HepG2 (cell line): ENCODE measurements around the gene CRHR1. TPM values are rescaled to one million over a fixed set of nuclear protein-coding genes. Genes with fewer than 3 reads are reported as not detected.

ENCODE experiments used
- ATAC-seq: fragments of 200-7000 bp; cut with Tn5 transposase; 3 replicates; pipeline ENCODE4 v1.9.1; 2020; ENCODE audit warnings: mild to moderate bottlenecking, moderate library complexity
- BruUV-seq: library from RNA; stranded (reverse); fragments of 400-500 nt; replicated peaks from 2 replicates; lab custom pipeline; 2021; lab: Mats Ljungman, UMichigan
- CTCF ChIA-PET: fragments of 300-600 bp; formaldehyde crosslinking; extraction: SDS; loops from one replicate; lab custom pipeline; 2021; ENCODE audit warnings: low total read pairs, inconsistent platforms, low intra/inter-chr PET ratio; lab: Yijun Ruan, JAX
- POLR2A ChIA-PET: fragments of 350-600 bp; sonication (Branson Sonifier 250); formaldehyde crosslinking; loops from one replicate; lab custom pipeline; 2020; ENCODE audit warnings: antibody characterized with exemption, inconsistent platforms; lab: Yijun Ruan, JAX
- DNase-seq: peaks from one replicate; pipeline ENCODE4 v3.0.0-alpha.2; 2015; ENCODE audit warnings: low spot score
- FAIRE-seq: peaks from 3 replicates; lab custom pipeline; 2011; peaks lifted over from hg19 to GRCh38; lab: Jason Lieb, UNC
- H2AFZ ChIP-seq: one replicate; pipeline ENCODE4 v1.6.1; 2011; ENCODE audit warnings: low read length, inconsistent platforms
- H3K27ac ChIP-seq: fragments of 300-600 bp; 3 replicates; pipeline ENCODE4 v1.8.0; 2011; ENCODE audit warnings: mixed run types, mild to moderate bottlenecking, mixed read lengths, low read length, inconsistent platforms; ENCODE audit not compliant: insufficient read depth; ENCODE audit errors: extremely low read length
- H3K27me3 ChIP-seq, 2 experiments: fragments of 200-600 bp in 1 of 2; 2 replicates in 1 of 2; 3 replicates in 1 of 2; pipeline versions ENCODE4 v1.6.0 to v1.8.0; 2011; ENCODE audit warnings: low read length in 2 of 2, mild to moderate bottlenecking in 2 of 2, moderate library complexity in 2 of 2, inconsistent platforms in 1 of 2; ENCODE audit not compliant: insufficient read depth in 2 of 2, control insufficient read depth in 1 of 2
- H3K36me3 ChIP-seq, 2 experiments: fragments of 200-600 bp in 1 of 2; replicated peaks in 1 of 2; 2 replicates in 1 of 2; 3 replicates in 1 of 2; pipeline versions ENCODE4 v1.5.1 to v1.8.0; 2011; ENCODE audit warnings: low read length in 2 of 2, inconsistent platforms in 1 of 2; ENCODE audit not compliant: insufficient read depth in 2 of 2, control insufficient read depth in 1 of 2
- H3K4me1 ChIP-seq: 2 replicates; pipeline ENCODE4 v1.5.1; 2012; ENCODE audit warnings: low read length, inconsistent platforms; ENCODE audit not compliant: insufficient read depth
- H3K4me2 ChIP-seq: 2 replicates; pipeline ENCODE4 v1.6.0; 2011; ENCODE audit warnings: low read depth, low read length, inconsistent platforms
- H3K4me3 ChIP-seq, 3 experiments: fragments of 200-600 bp in 1 of 3; sonication (generic), shearing (Covaris generic) in 1 of 3; replicated peaks in 1 of 3; 2 replicates each; pipeline ENCODE4 v1.5.1; 2011 to 2016; ENCODE audit warnings: low read length in 3 of 3, inconsistent platforms in 2 of 3, low read depth in 2 of 3, mild to moderate bottlenecking in 2 of 3, control low read depth in 1 of 3, mixed read lengths in 1 of 3; ENCODE audit not compliant: insufficient read depth in 1 of 3
- H3K79me2 ChIP-seq: one replicate; pipeline ENCODE4 v1.6.1; 2011; ENCODE audit warnings: low read length, inconsistent platforms; ENCODE audit not compliant: insufficient read depth
- H3K9ac ChIP-seq: 2 replicates; pipeline ENCODE4 v1.6.0; 2011; ENCODE audit warnings: mild to moderate bottlenecking, low read depth, low read length, inconsistent platforms; ENCODE audit not compliant: insufficient read depth
- H3K9me3 ChIP-seq: 2 replicates; pipeline ENCODE4 v1.5.1; 2012; ENCODE audit warnings: mild to moderate bottlenecking, low read length
- H4K20me1 ChIP-seq: 2 replicates; pipeline ENCODE4 v1.6.0; 2011; ENCODE audit warnings: inconsistent platforms, mild to moderate bottlenecking, low read length, moderate library complexity; ENCODE audit not compliant: insufficient read depth
- ATAD3A ChIP-seq: sonication (generic); formaldehyde crosslinking; IDR thresholded peaks from 2 replicates; pipeline ENCODE4 v1.4.0; 2020; ENCODE audit warnings: missing genetic modification reagents
- CENPT ChIP-seq: sonication (generic); formaldehyde crosslinking; IDR thresholded peaks from 2 replicates; pipeline ENCODE4 v1.8.0; 2022; ENCODE audit warnings: low read depth, mild to moderate bottlenecking, moderate library complexity, missing genetic modification reagents
- JUNB ChIP-seq: sonication (generic); formaldehyde crosslinking; IDR thresholded peaks from 2 replicates; pipeline ENCODE4 v1.8.0; 2022; ENCODE audit warnings: missing genetic modification reagents, mild to moderate bottlenecking, borderline replicate concordance
- MAFF ChIP-seq: IDR thresholded peaks from 2 replicates; pipeline ENCODE4 v1.6.1; 2011; ENCODE audit warnings: low read depth, low read length, improper control_type of control experiment
- MAFK ChIP-seq, 2 experiments: IDR thresholded peaks in 1 of 2; conservative IDR thresholded peaks in 1 of 2; 2 replicates each; pipeline ENCODE4 v1.6.1; 2011; ENCODE audit warnings: improper control_type of control experiment in 2 of 2, low read length in 2 of 2
- SNAI1 ChIP-seq: sonication (generic); formaldehyde crosslinking; IDR thresholded peaks from 2 replicates; pipeline ENCODE4 v1.5.0; 2020; ENCODE audit warnings: mild to moderate bottlenecking, missing genetic modification reagents, borderline replicate concordance
- ZSCAN20 ChIP-seq: sonication (generic); formaldehyde crosslinking; IDR thresholded peaks from 2 replicates; pipeline ENCODE4 v1.4.0; 2020; ENCODE audit warnings: missing genetic modification reagents, mild to moderate bottlenecking, borderline replicate concordance
- WGBS: methylation state at CpG from one replicate; pipeline ENCODE4 v1.1.6; 2017; ENCODE audit warnings: low lambda C conversion rate; 5-methylcytosine and 5-hydroxymethylcytosine counted together
- in situ Hi-C: cut with HindIII; loops from 2 replicates; pipeline ENCODE4 v1.10.0; 2017; ENCODE audit warnings: low pct_unique_long_range_greater_than_20kb; ENCODE audit not compliant: extremely low pct_ligation_motif_present
- intact Hi-C: fragments of 100-400 bp; cut with micrococcal nuclease; formaldehyde crosslinking; loops from one replicate; pipeline ENCODE4 v1.10.0; 2022; ENCODE audit not compliant: unreplicated experiment
- polyA plus RNA-seq, 8 experiments: library from polyadenylated mRNA; depleted of rRNA in 3 of 8; stranded (reverse) in 7 of 8; unstranded in 1 of 8; fragments of >200 nt; fragmentation: Illumina TruSeq in 4 of 8; extraction: Trizol in 4 of 8; gene quantifications; 2 replicates each; pipeline versions ENCODE4 v1.2.1 to v1.2.3, GENCODE V29; 2011 to 2016; ENCODE audit warnings: low read depth in 4 of 8, missing spikeins in 1 of 8, mixed read lengths in 1 of 8; ENCODE audit not compliant: insufficient read depth in 1 of 8
- total RNA-seq, 5 experiments: library from RNA; depleted of rRNA; stranded (reverse); fragments of >200 nt; fragmentation: Illumina TruSeq; extraction: Trizol; gene quantifications; 2 replicates each; pipeline ENCODE4 v1.2.3, GENCODE V29; 2016; ENCODE audit warnings: low read depth in 1 of 5
- TF ChIP-seq, protein P1 (sequence below): sonication (generic); formaldehyde crosslinking; IDR thresholded peaks from 2 replicates; pipeline ENCODE4 v1.4.0; 2020; ENCODE audit warnings: low read depth, mild to moderate bottlenecking, missing genetic modification reagents
- TF ChIP-seq, protein P2 (sequence below): sonication (generic); formaldehyde crosslinking; IDR thresholded peaks from 2 replicates; pipeline ENCODE4 v1.5.0; 2020; ENCODE audit warnings: missing genetic modification reagents, mild to moderate bottlenecking, borderline replicate concordance
- TF ChIP-seq, protein P3 (sequence below): sonication (generic); formaldehyde crosslinking; IDR thresholded peaks from 2 replicates; pipeline ENCODE4 v1.5.0; 2020; ENCODE audit warnings: missing genetic modification reagents, mild to moderate bottlenecking, borderline replicate concordance
- TF ChIP-seq, protein P4 (sequence below): sonication (generic); formaldehyde crosslinking; IDR thresholded peaks from 2 replicates; pipeline ENCODE4 v1.5.0; 2020; ENCODE audit warnings: missing genetic modification reagents
- TF ChIP-seq, protein P5 (sequence below): sonication (generic); formaldehyde crosslinking; IDR thresholded peaks from 2 replicates; pipeline ENCODE4 v1.4.0; 2020; ENCODE audit warnings: mild to moderate bottlenecking, missing genetic modification reagents

The CRHR1 gene
- total and polyA plus RNA-seq, 2 of the 13 experiments (the other 11 are each of a cell fraction or from before 2014, with no cell fraction given) = not detected

DNA sequence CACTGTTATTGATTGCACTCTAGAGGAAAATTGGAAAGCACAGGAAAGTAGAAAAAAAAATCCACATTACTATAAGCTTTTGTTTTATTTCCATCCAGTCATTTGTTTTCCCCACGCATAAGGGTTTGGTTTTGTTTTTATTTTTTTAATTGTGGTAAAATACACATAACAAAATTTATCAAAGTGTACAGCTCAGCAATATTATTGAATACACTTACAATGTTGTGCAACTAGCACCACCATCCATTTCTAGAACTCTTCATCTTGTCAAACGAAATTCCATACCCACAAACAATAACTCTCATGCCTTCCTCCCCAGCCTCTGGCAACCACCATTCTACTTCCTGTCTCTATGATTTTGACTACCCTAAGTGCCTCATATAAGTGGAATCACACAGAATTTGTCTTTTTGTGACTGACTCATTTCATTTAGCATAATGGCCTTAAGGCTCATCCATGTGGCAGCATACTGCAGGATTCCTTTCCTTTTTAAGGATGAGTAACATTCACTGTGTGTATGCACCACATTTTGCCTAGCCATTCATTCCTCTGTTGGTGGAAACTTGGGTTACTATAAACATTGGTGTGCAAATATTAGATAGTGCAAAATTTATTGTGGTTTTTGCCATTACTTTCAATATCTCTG, 71.7 kb downstream of the CRHR1 start:
- TF ChIP-seq JUNB (CRISPR knock-in tag) (no peak), MAFF (0 out of 2 replicates have a peak, but pooled peaks have one; percentile 26), MAFK (conservative IDR thresholded peaks at IDR 0.05 in 1 of 2, IDR thresholded peaks at IDR 0.05 in 1 of 2; ENCODE audit: low read length in 2 of 2) (peak in 1 of 2 experiments; percentile 55; a peak in 2 of 4 replicates)
- Histone ChIP-seq H3K9me3 (no peaks in the 10 kb centered on the region), H2AFZ (no peak overlapping the region), H3K27me3 (peaks cover 2 to 18% of the 10 kb centered on the region in 2 experiments; a peak in 3 of 5 replicates), H3K36me3 (no peaks in the 10 kb centered on the region), H3K4me3 (no peak overlapping the region), H3K79me2 (no peaks in the 10 kb centered on the region), H3K4me1 (no peaks in the 10 kb centered on the region), H3K27ac (no peak overlapping the region), H3K4me2 (no peak overlapping the region), H3K9ac (no peak overlapping the region), H4K20me1 (peaks cover 4% of the 10 kb centered on the region; the same call in 1 of the 2 replicates)
- CTCF ChIA-PET = no interaction called here
- BruUV-seq = no TSS peak
- FAIRE-seq (no peak), ATAC-seq (no peak), DNase-seq (no peak)
- 19% methylated on average over 2 of the region's 2 CpGs for whole genome bisulfite sequencing
- intact Hi-C loops = no loop called here
- in situ Hi-C loops = no loop called here
- POLR2A ChIA-PET = no interaction called here

DNA sequence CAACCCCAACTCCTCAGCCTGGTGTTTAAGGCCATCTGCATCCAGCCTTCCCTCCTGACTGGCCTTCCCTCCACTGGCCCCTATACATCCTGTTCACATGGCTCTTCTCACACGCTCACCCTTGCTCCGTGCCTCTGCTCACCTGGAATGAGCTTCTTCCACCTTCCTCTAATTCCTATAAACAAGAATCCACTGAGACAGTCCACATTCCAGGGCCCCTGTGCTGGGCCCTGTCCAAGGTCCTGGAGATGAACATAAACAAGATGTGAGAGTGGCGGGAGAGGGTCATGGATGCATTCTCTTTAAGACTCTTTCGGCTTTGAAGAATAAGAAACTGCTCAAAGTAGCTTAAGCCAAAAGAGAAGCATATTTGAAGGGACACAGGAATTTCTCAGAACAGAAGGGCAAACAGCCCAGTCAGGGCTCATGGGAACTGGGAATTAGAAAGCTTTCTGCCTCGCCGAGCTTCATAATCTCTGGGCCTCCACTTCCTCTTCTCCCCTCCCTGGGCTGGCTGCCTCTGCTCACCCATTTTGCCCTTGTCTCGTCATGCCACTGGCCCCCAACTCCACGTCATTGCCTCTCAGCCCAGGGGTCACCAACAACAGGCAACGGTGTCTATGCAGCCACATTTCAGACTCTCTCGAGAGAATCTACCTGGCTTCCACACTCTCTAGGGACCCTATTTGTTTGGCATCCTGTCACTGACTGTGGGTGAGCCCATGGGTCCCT, 74.0 kb downstream of the CRHR1 start:
- DNase-seq = peak; percentile 40
- intact Hi-C loops = no loop called here
- no TSS peak for BruUV-seq
- H2AFZ ChIP-seq = no peak overlapping the region
- in situ Hi-C loops = no loop called here
- H3K27ac ChIP-seq = no peak overlapping the region
- no peaks in the 10 kb centered on the region for H3K36me3 ChIP-seq
- WGBS = 38% methylated on average over 10 of the region's 10 CpGs
- H3K9ac ChIP-seq = no peak overlapping the region
- FAIRE-seq = peak; percentile 23
- H3K4me3 ChIP-seq = no peak overlapping the region
- no peak overlapping the region for H3K4me2 ChIP-seq
- ChIA-PET POLR2A (no interaction called here), CTCF (no interaction called here)
- H3K79me2 ChIP-seq = no peaks in the 10 kb centered on the region
- H4K20me1 ChIP-seq = peaks cover 4% of the 10 kb centered on the region; the same call in 1 of the 2 replicates
- no peaks in the 10 kb centered on the region for H3K4me1 ChIP-seq
- no peaks in the 10 kb centered on the region for H3K9me3 ChIP-seq
- peaks cover 0 to 20% of the 10 kb centered on the region in 2 experiments; a peak in 3 of 5 replicates for H3K27me3 ChIP-seq
- peak; percentile 84 for ATAC-seq
- no peak for TF ChIP-seq CENPT
- TF ChIP-seq, protein P1, sequence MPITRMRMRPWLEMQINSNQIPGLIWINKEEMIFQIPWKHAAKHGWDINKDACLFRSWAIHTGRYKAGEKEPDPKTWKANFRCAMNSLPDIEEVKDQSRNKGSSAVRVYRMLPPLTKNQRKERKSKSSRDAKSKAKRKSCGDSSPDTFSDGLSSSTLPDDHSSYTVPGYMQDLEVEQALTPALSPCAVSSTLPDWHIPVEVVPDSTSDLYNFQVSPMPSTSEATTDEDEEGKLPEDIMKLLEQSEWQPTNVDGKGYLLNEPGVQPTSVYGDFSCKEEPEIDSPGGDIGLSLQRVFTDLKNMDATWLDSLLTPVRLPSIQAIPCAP (CRISPR knock-in tag) = no peak
- TF ChIP-seq SNAI1 (CRISPR knock-in tag) = no peak
- TF ChIP-seq, protein P2, sequence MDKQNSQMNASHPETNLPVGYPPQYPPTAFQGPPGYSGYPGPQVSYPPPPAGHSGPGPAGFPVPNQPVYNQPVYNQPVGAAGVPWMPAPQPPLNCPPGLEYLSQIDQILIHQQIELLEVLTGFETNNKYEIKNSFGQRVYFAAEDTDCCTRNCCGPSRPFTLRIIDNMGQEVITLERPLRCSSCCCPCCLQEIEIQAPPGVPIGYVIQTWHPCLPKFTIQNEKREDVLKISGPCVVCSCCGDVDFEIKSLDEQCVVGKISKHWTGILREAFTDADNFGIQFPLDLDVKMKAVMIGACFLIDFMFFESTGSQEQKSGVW (CRISPR knock-in tag) = no peak
- TF ChIP-seq, protein P3, sequence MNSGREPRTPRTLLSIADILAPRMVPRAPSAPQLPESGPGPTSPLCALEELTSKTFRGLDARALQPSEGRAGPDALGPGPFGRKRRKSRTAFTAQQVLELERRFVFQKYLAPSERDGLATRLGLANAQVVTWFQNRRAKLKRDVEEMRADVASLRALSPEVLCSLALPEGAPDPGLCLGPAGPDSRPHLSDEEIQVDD (CRISPR knock-in tag) = no peak
- no peak for TF ChIP-seq ATAD3A (CRISPR knock-in tag)
- TF ChIP-seq, protein P4, sequence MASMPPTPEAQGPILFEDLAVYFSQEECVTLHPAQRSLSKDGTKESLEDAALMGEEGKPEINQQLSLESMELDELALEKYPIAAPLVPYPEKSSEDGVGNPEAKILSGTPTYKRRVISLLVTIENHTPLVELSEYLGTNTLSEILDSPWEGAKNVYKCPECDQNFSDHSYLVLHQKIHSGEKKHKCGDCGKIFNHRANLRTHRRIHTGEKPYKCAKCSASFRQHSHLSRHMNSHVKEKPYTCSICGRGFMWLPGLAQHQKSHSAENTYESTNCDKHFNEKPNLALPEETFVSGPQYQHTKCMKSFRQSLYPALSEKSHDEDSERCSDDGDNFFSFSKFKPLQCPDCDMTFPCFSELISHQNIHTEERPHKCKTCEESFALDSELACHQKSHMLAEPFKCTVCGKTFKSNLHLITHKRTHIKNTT = no peak
- TF ChIP-seq, protein P5, sequence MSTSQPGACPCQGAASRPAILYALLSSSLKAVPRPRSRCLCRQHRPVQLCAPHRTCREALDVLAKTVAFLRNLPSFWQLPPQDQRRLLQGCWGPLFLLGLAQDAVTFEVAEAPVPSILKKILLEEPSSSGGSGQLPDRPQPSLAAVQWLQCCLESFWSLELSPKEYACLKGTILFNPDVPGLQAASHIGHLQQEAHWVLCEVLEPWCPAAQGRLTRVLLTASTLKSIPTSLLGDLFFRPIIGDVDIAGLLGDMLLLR (CRISPR knock-in tag) = 0 out of 2 replicates have a peak, but pooled peaks have one; percentile 40
- peak; percentile 79; the same call in 1 of the 2 replicates for TF ChIP-seq ZSCAN20 (CRISPR knock-in tag)
